HK-2 (cell line): ENCODE data around the gene CDK2AP2.
"Not testable (repeated sequence)": the region's sequence is repeated elsewhere in the genome, so short reads cannot be mapped to it uniquely, and the experiment has no call there.

Experiments used
- DNase-seq: peaks from one replicate; pipeline ENCODE4 v3.0.0-alpha.2; 2018; ENCODE audit not compliant: unreplicated experiment

Gene CDK2AP2

DNA sequence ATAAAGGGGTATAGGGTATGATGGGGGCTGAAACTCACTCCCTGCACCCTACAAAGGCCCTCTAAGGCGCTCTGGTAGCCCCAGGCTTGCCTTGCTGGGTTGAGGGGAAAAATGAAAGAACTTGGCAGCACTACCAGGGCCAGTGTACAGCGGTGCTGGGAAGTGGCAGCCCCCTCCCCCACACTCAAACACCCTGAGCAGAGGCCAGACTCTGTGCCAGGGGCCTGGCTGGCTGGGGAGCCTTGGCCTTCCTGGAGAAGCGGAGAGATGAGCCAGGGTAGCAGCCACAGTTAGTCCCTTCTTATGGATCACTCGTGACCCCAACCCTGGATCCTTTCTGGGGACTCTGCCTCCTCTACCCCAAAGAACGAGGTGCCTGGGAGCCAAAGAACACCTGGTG is 41.6 kb downstream of the CDK2AP2 start:
- no peak for DNase-seq

- not testable (repeated sequence) for DNase-seq
Observed at GRCh38 chr11:67465530-67465929, 42.4 kb downstream of the CDK2AP2 start.

- DNase-seq = no peak
Observed at GRCh38 chr11:67465189-67465510, 42.8 kb downstream of the CDK2AP2 start.

GRCh38 chr11:67464411-67465188 is 43.4 kb downstream of the CDK2AP2 start:
- DNase-seq = peak; percentile 90

DNA sequence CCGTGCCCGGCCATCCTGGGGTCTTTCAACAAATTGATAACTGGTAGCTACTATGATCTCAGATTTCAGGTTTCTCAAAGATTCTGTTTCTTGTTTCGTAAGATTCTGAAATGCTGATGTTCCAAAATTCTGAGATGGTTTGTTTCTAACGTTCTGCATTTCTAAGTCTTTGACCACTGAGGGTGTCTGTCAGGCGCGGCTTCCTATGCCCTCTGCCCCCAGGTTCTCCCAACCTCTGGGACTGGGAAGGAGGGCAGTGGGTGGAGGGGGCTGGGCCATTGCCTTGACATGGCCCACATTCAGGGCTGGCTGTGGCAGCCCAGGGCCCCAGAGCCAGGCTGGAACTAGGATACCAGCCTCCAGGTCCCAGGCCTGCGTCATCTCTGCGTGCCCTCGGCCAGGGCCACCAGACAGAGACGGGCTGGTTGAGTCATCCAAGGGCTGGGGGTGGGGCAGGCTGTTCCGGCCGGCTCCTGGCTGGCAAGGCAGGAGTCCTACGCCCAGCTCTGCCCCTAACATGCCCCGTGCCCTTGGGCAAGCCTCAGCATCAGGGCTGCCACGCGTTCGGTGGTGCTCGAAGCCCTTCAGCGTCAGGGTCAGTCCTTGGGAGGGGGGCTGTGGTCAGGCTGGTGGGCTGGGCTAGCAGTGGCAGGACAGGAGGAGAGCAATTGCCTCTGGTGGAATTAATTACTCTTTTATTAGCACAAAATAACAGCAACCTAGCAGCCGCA is 44.1 kb downstream of the CDK2AP2 start:
- DNase-seq = peak; percentile 86

GRCh38 chr11:67463186-67463585 is 44.8 kb downstream of the CDK2AP2 start:
- no peak for DNase-seq

DNA sequence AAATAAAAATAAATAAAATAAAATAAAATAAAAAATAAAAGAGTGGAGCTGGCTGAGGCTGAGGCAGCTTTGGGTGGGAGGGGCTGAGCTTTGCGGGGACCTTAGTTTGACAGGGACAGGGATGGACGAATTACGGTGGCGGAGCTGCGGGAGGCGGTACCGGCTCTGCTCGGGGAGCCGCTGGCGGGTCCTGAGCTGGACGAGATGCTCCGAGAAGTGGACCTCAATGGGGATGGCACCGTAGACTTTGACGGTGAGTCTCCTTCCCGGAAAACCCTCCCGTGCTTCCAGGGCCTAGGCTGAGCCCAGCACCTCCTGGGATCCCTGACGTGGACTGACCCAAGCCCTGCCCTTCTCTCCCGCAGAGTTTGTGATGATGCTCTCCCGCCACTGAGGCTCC is 49.7 kb downstream of the CDK2AP2 start:
- no peak for DNase-seq

GRCh38 chr11:67457453-67457852 is 50.5 kb downstream of the CDK2AP2 start:
- DNase-seq = no peak
